ENCODE data around the gene DNAAF8.

DNAAF8 gene

DNA sequence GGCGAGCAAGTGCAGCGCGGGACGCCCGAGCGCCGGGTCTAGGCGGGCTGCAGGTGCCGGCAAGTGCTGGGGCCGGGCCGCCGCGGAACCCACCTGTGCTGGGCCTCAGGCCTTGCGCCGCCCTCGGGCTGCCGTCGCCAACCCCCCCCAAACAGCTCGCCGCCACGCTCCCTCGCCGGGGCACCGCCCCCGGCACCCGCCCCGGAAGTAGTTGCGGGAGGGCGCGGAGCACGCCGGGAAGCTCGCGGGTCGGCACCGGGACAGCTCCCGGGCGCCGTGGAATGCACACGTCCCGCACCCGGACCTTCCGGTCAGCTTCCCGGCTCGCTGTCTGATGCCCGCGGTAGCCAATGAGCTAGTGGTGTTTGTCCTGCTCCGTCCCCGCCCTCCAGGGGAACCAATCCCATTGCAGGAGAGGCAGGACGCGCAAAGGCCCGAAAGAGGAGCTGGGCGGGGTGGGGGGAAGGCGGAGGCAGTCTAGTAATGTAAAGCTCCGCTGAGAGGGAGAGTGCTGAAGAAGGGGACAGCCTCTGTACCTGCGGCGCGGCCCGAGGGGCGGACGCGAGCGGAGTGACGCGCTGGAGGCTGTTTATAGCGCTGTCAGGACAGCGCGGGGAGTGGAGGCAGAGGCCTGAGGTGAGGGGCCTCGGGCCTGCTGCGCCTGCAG is at the start of gene DNAAF8, which contains the start of gene ANKS3:
Gene DNAAF8 (plus strand): TSS at position 475 of the 667 bp plus-strand sequence. CDS start 1,978 bp downstream, outside the sequence.
Gene ANKS3 (minus strand): TSS at position 209 of the 667 bp plus-strand sequence. CDS start 4,122 bp downstream, outside the sequence.
- TF ChIP-seq, protein P1, sequence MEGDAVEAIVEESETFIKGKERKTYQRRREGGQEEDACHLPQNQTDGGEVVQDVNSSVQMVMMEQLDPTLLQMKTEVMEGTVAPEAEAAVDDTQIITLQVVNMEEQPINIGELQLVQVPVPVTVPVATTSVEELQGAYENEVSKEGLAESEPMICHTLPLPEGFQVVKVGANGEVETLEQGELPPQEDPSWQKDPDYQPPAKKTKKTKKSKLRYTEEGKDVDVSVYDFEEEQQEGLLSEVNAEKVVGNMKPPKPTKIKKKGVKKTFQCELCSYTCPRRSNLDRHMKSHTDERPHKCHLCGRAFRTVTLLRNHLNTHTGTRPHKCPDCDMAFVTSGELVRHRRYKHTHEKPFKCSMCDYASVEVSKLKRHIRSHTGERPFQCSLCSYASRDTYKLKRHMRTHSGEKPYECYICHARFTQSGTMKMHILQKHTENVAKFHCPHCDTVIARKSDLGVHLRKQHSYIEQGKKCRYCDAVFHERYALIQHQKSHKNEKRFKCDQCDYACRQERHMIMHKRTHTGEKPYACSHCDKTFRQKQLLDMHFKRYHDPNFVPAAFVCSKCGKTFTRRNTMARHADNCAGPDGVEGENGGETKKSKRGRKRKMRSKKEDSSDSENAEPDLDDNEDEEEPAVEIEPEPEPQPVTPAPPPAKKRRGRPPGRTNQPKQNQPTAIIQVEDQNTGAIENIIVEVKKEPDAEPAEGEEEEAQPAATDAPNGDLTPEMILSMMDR (IDR thresholded peaks at IDR 0.05; ENCODE audit: control insufficient read depth, insufficient read depth, low read depth, low read length, missing control alignments) = no peak
- H3K4me3 ChIP-seq (ENCODE audit: control insufficient read depth, low read depth, low read length) = peak within 1 kb of the TSS; percentile 93
- DNase-seq (ENCODE audit: low read depth) = peak; percentile 89

DNA sequence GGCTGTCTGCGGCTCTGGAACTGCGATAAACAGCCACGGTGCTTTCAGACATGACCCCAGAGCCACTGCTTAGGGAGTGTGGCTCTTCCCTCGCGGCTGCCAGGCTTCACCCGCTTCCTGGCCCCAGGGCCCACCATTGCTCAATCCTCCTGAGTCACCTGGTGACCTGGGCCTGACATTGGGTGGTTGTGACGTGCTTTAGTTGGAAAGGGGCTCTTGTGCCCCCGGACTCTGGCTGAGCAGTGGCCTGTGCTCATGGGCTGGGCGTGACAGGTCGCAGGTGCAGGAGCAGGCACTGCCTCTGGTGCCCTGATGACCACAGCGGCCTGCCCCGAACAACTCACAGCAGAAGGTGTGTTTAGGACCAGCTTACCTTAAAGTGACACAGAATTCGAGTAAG is 49.6 kb upstream of the DNAAF8 start:
- DNase-seq (ENCODE audit: low read depth) = no peak
- H3K4me3 ChIP-seq (ENCODE audit: control insufficient read depth, low read depth, low read length) = no peak overlapping the region

DNA sequence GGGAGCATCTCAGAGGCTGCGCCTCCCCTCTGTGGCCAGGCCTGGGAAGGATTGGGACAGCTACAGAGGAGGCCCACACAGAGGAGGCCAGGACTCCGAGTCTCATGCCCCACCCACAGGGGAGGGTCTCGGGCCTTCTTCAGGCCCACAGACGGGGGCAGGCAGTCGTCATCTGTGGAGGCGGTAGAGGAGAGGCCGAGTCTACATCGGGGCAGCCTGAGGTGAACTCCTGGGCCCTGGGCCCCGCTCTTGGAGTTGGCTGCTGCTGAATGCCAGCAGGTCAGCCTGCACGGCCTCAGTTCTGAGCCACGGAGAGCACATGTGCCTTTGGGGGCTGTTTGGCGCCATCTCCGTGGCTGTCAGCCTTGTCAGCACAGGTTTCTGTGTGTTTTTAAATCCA is 49.0 kb upstream of the DNAAF8 start:
- TF ChIP-seq, protein P1 (IDR thresholded peaks at IDR 0.05; ENCODE audit: control insufficient read depth, insufficient read depth, low read depth, low read length, missing control alignments) = no peak
- no peak overlapping the region for H3K4me3 ChIP-seq (ENCODE audit: control insufficient read depth, low read depth, low read length)
- DNase-seq (ENCODE audit: low read depth) = no peak

More for the DNA sequence above, 49.6 kb upstream of the DNAAF8 start:
- TF ChIP-seq, protein P1 (IDR thresholded peaks at IDR 0.05; ENCODE audit: control insufficient read depth, insufficient read depth, low read depth, low read length, missing control alignments) = no peak

DNA sequence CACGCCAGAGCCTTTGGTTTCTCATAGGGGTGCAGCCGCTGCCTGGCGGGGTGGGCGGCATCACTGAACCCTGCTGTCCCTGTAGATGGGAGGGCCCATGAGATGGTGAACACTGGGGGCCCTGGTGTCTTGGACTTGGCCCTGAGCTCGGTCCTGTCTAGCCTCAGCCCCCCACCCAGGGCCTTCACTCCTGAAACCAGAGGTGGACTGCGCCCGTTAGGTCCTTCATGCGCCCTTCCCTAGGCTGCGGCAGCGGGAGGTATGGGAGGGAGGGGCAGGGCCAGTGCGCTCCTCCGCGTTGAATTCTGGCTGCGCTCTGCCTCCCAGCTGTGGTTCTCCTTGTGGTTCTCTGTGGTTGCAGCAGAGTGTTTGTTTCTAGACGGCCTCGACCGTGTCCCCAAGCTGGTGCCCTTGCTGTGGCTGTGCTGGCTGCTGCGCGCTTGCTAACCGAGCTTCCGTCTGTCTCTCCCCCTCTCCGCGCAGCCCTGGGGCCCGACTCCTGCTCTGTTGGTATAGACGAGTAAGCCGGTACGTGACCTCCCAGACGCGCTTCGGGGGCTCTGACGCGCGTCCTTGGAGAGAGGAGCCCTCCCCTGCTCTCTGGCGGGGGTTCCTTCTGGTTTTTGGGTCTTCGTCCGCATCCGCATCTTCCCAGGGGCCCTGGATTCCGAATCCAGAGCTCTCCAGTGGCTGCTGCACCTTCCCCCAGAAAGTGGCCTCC is 48.4 kb upstream of the DNAAF8 start:
- no peak overlapping the region for H3K4me3 ChIP-seq (ENCODE audit: control insufficient read depth, low read depth, low read length)
- TF ChIP-seq, protein P1 (IDR thresholded peaks at IDR 0.05; ENCODE audit: control insufficient read depth, insufficient read depth, low read depth, low read length, missing control alignments) = no peak
- no peak for DNase-seq (ENCODE audit: low read depth)

DNA sequence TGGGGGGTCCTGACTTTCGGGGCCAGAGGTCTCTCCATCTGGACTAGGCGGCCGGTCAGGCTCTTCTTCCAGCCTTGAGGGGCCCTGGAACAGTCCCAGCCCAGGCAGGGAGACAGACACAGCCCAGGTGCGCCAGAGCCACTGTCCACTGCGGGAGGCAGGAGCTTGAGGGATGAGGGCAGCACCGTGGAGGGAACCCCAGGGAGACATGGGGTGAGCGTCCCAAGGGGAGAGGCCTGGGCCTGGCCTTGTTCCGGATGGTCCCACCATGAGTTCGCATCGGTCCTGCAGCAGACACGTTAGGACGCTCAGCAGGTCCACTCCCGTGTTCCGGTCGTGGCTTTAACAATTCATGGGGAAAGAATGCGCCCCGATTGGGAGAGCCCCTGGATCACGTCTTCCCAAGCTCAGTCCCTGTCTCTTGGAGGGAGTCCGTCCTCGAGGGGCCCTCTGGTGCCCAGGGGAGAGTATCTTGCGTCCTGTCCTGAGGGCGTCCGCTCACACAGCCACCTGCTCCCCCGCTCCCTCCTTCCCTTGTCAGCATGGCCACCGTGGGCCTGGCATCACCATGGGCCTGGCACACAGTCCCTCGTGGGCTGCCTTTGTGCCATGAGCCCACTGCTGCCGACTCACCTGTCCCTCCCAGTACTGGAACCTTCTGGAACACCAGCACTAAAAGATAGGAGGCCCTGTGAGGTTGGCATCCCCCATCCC is 47.7 kb upstream of the DNAAF8 start:
- DNase-seq (ENCODE audit: low read depth) = no peak
- H3K4me3 ChIP-seq (ENCODE audit: control insufficient read depth, low read depth, low read length) = no peak overlapping the region
- TF ChIP-seq, protein P1 (IDR thresholded peaks at IDR 0.05; ENCODE audit: control insufficient read depth, insufficient read depth, low read depth, low read length, missing control alignments) = no peak

DNA sequence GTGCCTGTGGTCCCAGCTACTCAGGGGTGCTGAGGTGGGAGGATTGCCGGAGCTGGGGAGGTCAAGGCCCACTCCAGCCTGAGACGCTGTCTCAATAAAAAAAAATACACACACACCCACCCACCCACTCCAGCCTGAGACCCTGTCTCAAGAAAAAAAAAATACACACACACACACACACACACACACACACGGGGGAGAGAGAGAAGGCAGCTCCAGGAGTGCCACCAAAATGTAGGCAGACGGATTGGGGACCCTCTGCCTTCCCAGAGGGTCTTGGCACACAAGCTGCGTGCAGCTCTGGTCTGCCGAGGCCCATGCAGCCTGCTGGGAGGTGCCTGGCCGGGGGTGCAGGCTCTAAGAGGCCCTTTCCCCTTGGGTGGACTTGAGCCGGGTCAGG is 46.9 kb upstream of the DNAAF8 start:
- TF ChIP-seq, protein P1 (IDR thresholded peaks at IDR 0.05; ENCODE audit: control insufficient read depth, insufficient read depth, low read depth, low read length, missing control alignments) = no peak
- no peak for DNase-seq (ENCODE audit: low read depth)
- no peak overlapping the region for H3K4me3 ChIP-seq (ENCODE audit: control insufficient read depth, low read depth, low read length)
